Osteoblast (primary cell): ENCODE measurements around the gene COL19A1. TPM values are rescaled to one million over a fixed set of nuclear protein-coding genes. Genes with fewer than 3 reads are reported as not detected.

Experiments
- DNase-seq: peaks from one replicate; pipeline ENCODE4 v3.0.0; 2011; ENCODE audit warnings: low spot score, mixed read lengths; ENCODE audit not compliant: insufficient read length; ENCODE audit errors: missing footprints
- H2AFZ ChIP-seq: 2 replicates; pipeline ENCODE4 v1.6.0; 2011; ENCODE audit warnings: mild to moderate bottlenecking, low read length
- H3K27ac ChIP-seq: 2 replicates; pipeline ENCODE4 v1.5.1; 2011; ENCODE audit warnings: mild to moderate bottlenecking, low read depth, low read length, moderate library complexity
- H3K27me3 ChIP-seq: 2 replicates; pipeline ENCODE4 v1.6.0; 2012; ENCODE audit warnings: mild to moderate bottlenecking, control low read depth, inconsistent platforms, low read length, moderate library complexity; ENCODE audit not compliant: insufficient read depth
- H3K36me3 ChIP-seq: 2 replicates; pipeline ENCODE4 v1.5.1; 2011; ENCODE audit warnings: mild to moderate bottlenecking, low read length, control low read depth, moderate library complexity; ENCODE audit not compliant: insufficient read depth
- H3K4me1 ChIP-seq: 2 replicates; pipeline ENCODE4 v1.5.1; 2011; ENCODE audit warnings: mild to moderate bottlenecking, low read length, control low read depth, moderate library complexity; ENCODE audit not compliant: insufficient read depth
- H3K4me2 ChIP-seq: 2 replicates; pipeline ENCODE4 v1.6.0; 2011; ENCODE audit warnings: mild to moderate bottlenecking, low read length; ENCODE audit not compliant: insufficient read depth
- H3K4me3 ChIP-seq: fragments of 200-600 bp; sonication (generic); 3 replicates; pipeline ENCODE4 v1.5.1; 2012; ENCODE audit warnings: mild to moderate bottlenecking, low read length, inconsistent platforms; ENCODE audit not compliant: insufficient read depth
- H3K79me2 ChIP-seq: 2 replicates; pipeline ENCODE4 v1.6.0; 2012; ENCODE audit warnings: mild to moderate bottlenecking, low read length, control low read depth, inconsistent platforms; ENCODE audit not compliant: insufficient read depth
- H3K9me3 ChIP-seq: 2 replicates; pipeline ENCODE4 v1.5.1; 2011; ENCODE audit warnings: low read depth, low read length, control low read depth
- H4K20me1 ChIP-seq: 2 replicates; pipeline ENCODE4 v1.6.0; 2012; ENCODE audit warnings: mild to moderate bottlenecking, low read length, control low read depth; ENCODE audit not compliant: insufficient read depth
- total RNA-seq: library from RNA; depleted of rRNA; stranded (reverse); fragments of >200 nt; gene quantifications from 2 replicates; pipeline ENCODE4 v1.2.3, GENCODE V29; 2012
- TF ChIP-seq, protein P1 (sequence below): IDR thresholded peaks from 2 replicates; pipeline ENCODE4 v1.5.1; 2011; ENCODE audit warnings: mild to moderate bottlenecking, low read depth, low read length, moderate library complexity; ENCODE audit errors: extremely low read depth

The COL19A1 gene
- total RNA-seq, 1 donor = under 0.01 TPM

DNA sequence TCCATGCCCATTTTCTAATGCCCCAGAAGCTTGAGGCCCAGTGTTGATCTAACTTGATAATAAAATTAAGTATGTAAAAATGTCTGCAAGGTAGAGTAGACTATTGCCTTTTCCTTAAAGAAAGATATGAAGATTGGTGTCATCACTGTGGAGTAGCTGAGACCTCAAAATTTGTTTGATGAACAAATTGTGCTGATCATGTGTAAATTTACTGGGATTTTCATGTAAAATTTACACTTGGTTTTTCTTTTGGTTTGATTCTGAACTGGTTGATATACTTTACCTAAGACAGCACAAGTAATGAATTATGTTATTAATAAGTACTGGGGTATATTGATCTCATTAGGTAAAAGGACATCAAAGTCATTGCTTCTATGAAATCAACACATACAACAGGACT is 207.3 kb downstream of the COL19A1 start:
- H4K20me1 ChIP-seq = no peaks in the 10 kb centered on the region
- no peak overlapping the region for H3K4me3 ChIP-seq
- H3K27me3 ChIP-seq = no peaks in the 10 kb centered on the region
- no peak overlapping the region for H3K4me2 ChIP-seq
- H3K9me3 ChIP-seq = no peaks in the 10 kb centered on the region
- TF ChIP-seq, protein P1, sequence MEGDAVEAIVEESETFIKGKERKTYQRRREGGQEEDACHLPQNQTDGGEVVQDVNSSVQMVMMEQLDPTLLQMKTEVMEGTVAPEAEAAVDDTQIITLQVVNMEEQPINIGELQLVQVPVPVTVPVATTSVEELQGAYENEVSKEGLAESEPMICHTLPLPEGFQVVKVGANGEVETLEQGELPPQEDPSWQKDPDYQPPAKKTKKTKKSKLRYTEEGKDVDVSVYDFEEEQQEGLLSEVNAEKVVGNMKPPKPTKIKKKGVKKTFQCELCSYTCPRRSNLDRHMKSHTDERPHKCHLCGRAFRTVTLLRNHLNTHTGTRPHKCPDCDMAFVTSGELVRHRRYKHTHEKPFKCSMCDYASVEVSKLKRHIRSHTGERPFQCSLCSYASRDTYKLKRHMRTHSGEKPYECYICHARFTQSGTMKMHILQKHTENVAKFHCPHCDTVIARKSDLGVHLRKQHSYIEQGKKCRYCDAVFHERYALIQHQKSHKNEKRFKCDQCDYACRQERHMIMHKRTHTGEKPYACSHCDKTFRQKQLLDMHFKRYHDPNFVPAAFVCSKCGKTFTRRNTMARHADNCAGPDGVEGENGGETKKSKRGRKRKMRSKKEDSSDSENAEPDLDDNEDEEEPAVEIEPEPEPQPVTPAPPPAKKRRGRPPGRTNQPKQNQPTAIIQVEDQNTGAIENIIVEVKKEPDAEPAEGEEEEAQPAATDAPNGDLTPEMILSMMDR = no peak
- H3K4me1 ChIP-seq = no peaks in the 10 kb centered on the region
- H2AFZ ChIP-seq = no peak overlapping the region
- DNase-seq = no peak
- no peaks in the 10 kb centered on the region for H3K36me3 ChIP-seq
- H3K27ac ChIP-seq = no peak overlapping the region
- no peaks in the 10 kb centered on the region for H3K79me2 ChIP-seq

DNA sequence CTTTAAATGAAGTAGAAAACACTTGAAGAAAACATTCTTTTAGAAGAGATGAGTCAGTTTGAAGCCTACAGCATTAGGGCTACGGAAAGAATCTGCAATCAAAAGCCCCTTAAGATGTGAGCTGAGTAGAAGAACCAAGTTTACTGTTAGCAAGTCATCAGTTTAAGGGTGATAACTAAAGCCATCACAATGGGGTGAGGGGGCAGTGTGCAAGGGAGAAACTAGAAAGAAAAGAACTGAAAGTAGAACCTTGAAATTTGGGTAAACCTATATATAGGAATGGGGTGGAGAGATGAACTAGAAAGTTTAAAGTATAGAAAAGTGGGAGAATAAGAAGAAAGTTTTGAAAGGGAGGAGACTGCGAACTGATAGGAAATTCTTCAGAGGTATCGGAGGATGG is 212.9 kb downstream of the COL19A1 start:
- no peaks in the 10 kb centered on the region for H3K9me3 ChIP-seq
- no peak overlapping the region for H2AFZ ChIP-seq
- no peak overlapping the region for H3K27ac ChIP-seq
- H3K4me3 ChIP-seq = no peak overlapping the region
- H3K79me2 ChIP-seq = no peaks in the 10 kb centered on the region
- H3K4me2 ChIP-seq = no peak overlapping the region
- H3K36me3 ChIP-seq = no peaks in the 10 kb centered on the region
- no peak for DNase-seq
- H4K20me1 ChIP-seq = no peaks in the 10 kb centered on the region
- TF ChIP-seq, protein P1 = no peak
- H3K4me1 ChIP-seq = no peaks in the 10 kb centered on the region
- H3K27me3 ChIP-seq = no peaks in the 10 kb centered on the region

DNA sequence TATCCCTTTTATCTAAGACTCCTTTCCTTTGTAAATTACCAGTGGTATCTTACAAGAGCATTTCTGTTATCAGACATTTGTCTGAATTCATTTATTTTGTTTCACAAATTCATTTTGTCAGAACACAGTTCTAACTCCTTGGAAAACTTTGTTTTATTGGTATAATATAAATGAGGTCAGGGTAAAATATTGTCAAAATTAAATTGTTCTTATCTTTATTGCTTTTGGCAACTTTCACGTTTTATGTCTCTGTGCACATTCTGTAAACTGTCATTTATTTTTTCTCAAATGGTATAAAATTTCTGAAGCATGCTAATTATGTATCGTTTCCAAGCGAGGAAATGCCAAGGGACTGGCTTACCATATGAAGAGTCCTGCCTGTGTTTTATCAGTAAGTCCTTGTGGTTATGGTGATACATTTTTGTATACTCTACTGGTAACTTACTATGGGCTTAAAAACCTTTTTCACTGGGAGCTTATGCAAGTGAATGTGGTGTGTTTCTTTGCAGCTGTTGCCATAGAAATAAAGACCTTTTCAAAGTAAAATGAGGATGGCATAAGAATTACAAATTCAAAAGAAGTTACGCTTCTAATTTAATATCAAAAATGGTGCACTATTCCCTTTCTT is 214.2 kb downstream of the COL19A1 start:
- no peak for DNase-seq
- Histone ChIP-seq H3K27me3 (no peaks in the 10 kb centered on the region), H3K4me3 (no peak overlapping the region), H3K79me2 (no peaks in the 10 kb centered on the region), H3K36me3 (no peaks in the 10 kb centered on the region), H2AFZ (no peak overlapping the region), H3K4me1 (no peaks in the 10 kb centered on the region), H3K4me2 (no peak overlapping the region), H4K20me1 (no peaks in the 10 kb centered on the region), H3K27ac (no peak overlapping the region), H3K9me3 (no peaks in the 10 kb centered on the region)
- TF ChIP-seq, protein P1 = no peak

DNA sequence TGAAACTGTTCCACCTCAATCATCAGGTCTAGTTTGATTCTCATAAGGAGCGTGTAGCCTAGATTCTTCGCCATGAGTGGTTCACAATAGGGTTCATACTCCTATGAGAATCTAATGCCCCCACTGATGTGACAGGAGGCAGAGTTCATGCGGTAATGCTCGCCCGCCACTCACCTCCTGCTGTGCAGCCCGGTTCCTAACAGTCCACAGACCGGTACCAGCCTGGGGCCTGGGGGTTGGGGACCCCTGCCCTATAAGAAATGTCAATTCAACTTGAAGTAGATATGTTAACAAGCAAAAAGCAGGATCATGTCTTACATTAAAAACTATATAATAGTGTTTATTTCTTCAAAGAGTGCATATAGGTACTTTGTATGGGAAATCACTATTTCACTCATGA is 216.5 kb downstream of the COL19A1 start:
- no peaks in the 10 kb centered on the region for H3K4me1 ChIP-seq
- no peaks in the 10 kb centered on the region for H3K79me2 ChIP-seq
- H3K36me3 ChIP-seq = no peaks in the 10 kb centered on the region
- no peak overlapping the region for H2AFZ ChIP-seq
- no peaks in the 10 kb centered on the region for H4K20me1 ChIP-seq
- H3K4me2 ChIP-seq = no peak overlapping the region
- TF ChIP-seq, protein P1 = no peak
- H3K27me3 ChIP-seq = no peaks in the 10 kb centered on the region
- DNase-seq = no peak
- H3K27ac ChIP-seq = no peak overlapping the region
- H3K9me3 ChIP-seq = no peaks in the 10 kb centered on the region
- no peak overlapping the region for H3K4me3 ChIP-seq
